ENCODE results near the gene JHY.

JHY gene

DNA sequence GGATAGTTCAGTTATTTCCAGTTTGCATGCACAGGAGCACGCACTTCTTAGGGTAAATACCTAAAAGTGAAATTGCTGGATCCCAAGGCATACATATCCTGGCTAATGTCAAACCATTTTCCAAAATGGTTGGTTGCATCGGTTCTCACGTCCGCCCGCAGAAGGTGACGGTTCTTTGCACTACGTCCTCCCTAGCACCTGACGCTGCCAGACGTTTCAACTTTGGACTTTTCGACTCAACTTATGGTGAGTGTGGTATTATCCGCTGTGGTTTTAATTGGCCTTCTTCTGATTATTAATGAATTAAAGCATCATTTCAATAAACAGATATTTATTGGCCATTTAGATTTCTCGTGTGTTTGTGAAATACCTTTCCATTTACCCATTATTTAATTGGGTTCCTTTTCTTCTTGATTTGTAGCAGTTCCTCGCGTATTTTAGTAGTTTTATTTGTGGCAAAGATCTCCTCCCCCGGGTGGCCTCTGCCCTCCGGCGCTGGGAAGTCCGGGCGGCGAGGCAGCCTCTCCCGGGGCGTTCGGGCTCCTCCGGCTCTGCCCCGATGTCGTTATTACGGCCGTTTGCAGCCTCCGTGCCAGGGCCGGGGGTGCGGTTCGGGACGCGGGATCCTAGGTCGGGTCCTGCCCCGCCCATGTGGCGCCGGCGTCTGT is at the start of gene JHY:
Gene JHY (plus strand): TSS at position 571 of the 668 bp plus-strand sequence. CDS start 3,091 bp downstream, outside the sequence.
- FAIRE-seq (no peak), DNase-seq (ENCODE audit: insufficient read length, low spot score) (no peak)
- TF ChIP-seq, protein P1, sequence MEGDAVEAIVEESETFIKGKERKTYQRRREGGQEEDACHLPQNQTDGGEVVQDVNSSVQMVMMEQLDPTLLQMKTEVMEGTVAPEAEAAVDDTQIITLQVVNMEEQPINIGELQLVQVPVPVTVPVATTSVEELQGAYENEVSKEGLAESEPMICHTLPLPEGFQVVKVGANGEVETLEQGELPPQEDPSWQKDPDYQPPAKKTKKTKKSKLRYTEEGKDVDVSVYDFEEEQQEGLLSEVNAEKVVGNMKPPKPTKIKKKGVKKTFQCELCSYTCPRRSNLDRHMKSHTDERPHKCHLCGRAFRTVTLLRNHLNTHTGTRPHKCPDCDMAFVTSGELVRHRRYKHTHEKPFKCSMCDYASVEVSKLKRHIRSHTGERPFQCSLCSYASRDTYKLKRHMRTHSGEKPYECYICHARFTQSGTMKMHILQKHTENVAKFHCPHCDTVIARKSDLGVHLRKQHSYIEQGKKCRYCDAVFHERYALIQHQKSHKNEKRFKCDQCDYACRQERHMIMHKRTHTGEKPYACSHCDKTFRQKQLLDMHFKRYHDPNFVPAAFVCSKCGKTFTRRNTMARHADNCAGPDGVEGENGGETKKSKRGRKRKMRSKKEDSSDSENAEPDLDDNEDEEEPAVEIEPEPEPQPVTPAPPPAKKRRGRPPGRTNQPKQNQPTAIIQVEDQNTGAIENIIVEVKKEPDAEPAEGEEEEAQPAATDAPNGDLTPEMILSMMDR (IDR thresholded peaks at IDR 0.05; ENCODE audit: insufficient read depth, missing control alignments), result no peak

DNA sequence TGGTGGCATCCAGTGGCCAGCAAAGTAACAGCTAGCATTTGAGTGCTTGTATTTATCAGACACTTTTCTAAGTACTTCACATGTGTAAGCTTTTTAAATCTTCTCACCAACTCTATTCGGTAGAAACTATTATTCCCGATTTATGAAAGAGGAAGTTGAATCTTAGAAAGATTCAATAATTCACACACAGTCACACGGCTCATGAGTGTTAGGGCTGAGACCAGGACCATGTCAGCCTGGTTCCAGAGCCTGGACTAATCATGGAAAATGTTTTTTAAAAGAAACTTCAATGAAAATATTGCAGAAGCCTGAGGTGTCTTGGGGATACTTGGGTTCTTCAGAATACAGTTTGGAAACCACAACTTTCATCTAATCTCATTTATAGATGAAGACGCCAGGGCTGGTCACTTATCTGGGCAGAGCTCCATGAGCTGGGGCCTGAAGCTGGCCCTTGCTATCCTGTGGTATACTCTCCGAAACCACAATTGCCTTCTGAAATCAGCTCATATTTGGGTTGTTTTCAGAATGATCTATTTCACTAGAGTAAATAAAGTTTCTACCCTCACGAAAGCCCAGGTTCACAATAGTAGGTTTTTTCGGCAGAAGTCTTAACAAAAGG is 48.6 kb upstream of the JHY start:
- TF ChIP-seq, protein P1 (IDR thresholded peaks at IDR 0.05; ENCODE audit: insufficient read depth, missing control alignments), result no peak
- DNase-seq (ENCODE audit: insufficient read length, low spot score), result no peak
- no peak for FAIRE-seq

DNA sequence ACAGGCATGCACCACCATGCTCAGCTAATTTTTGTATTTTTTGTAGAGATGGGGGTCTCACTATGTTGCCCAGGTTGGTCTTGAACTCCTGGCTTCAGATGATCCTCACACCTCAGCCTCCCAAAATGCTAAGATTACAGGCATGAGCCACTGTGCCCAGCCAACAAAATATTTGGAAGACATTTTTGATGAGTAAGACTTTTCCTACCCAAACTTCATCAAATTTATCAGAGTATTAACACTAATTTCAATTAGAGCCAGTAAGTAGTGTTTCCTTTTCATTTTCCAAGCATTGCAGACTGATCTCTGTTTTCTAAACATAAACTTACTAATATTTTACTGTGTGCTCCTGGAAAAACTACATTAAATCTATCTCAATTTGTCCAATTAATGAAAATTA is 45.6 kb upstream of the JHY start:
- FAIRE-seq (no peak), DNase-seq (ENCODE audit: insufficient read length, low spot score) (no peak)
- TF ChIP-seq, protein P1 (IDR thresholded peaks at IDR 0.05; ENCODE audit: insufficient read depth, missing control alignments), result no peak

DNA sequence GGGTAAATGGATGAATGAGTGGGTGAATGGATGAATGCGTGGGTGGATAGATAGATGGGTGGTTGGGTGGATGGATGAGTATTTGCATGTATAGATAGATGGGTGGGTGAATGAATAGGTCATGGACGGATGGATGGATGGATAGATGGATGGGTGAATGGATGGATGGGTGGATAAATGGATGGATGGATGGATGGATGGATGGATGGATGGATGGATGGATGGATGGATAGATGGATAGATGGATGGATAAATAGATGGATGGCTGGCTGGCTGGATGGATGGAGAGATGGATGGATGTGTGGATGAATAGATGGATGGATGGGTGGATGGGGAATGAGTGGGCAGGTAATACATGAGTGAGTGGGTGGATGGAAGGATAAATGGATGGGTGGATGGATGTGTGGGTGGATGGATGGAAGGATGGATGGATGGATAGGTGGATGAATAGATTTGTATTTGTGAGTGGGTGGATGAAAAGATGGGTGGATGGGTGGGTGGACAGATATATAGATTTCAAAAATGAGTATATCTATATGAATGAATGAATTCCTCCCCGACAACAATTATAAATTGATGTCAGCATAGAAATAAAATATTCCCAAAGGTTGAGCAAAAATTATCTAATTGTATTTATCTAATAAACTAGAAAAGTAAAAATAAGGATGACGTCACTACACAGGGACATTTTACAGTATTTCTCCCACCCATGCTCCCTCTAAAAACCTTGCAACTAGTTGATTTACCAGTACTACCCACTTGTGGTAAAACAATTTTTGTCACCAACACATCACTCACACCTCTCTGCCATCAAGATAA is 44.8 kb upstream of the JHY start:
- FAIRE-seq (no peak), DNase-seq (ENCODE audit: insufficient read length, low spot score) (no peak)
- TF ChIP-seq, protein P1 (IDR thresholded peaks at IDR 0.05; ENCODE audit: insufficient read depth, missing control alignments), result no peak

DNA sequence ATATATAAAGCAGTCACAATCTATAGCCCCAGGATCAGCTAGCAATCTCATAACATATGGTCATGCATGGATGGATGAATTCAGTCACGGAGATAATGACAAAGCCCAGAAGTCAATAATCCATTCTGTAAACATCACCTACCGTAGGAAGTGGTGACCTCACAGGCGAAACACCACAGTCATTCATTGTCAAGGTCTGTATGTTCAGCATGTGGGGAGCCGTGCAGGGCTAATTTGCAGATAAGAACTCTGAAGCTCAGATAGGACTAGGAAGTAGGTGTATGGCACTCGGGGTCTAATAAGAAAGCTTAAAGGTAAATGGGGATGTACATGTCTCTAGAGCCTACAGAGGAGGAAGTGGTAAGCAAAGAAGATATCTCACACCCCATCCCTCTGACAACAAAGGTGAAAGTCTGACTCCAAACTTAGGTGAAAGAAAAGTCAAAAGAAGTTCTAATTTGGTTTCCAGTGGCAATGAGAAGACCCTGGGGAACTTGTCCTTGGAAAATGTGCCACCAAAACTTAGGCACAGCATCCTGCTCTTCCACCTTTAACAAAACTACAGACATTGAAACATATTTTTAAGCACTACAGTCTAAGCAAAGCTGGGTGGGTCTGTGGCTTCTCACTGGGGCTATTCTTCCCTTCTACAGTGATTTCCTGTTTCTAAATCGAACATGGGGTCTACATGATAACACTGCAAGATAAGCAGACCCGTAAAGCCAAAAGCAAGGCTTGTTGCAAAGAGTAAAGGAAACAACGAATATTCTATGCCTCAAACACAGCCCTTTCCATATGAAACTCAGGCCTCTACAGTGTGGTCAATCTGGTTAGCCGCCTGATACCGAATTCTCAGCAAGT is 39.0 kb upstream of the JHY start:
- no peak for FAIRE-seq
- TF ChIP-seq, protein P1 (IDR thresholded peaks at IDR 0.05; ENCODE audit: insufficient read depth, missing control alignments), result no peak
- DNase-seq (ENCODE audit: insufficient read length, low spot score), result no peak

DNA sequence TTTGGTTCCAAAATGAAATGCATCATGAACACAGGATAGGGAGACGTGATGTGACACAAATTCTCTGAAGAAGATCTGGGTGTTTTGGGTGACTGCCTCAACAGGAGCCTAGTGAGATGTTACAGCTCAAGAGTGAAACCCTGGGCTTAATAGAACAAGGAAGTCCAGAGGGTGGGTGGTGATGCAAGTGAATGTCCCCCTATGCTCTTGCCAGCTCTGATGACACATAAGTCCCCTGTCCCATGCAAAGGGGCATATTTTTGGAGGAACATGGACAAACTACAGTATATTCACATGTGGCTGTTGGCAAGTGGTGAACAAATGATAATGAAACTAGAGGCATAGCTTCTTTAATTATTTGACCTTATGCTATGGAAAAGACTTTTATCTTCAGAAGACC is 35.1 kb upstream of the JHY start:
- TF ChIP-seq, protein P1 (IDR thresholded peaks at IDR 0.05; ENCODE audit: insufficient read depth, missing control alignments), result no peak
- no peak for DNase-seq (ENCODE audit: insufficient read length, low spot score)
- FAIRE-seq, result no peak
